HCT116 (cell line): Measurements from ENCODE around the gene ADK. TPM values are rescaled to one million over a fixed set of nuclear protein-coding genes. Genes with fewer than 3 reads are reported as not detected.

Experiments used
- ATAC-seq: fragments of 200-7000 bp; cut with Tn5 transposase; 2 replicates; pipeline ENCODE4 v1.9.1; 2020; ENCODE audit warnings: mild to moderate bottlenecking, moderate library complexity
- BruUV-seq: library from RNA; stranded (reverse); fragments of 400-500 nt; replicated peaks from 2 replicates; lab custom pipeline; 2021; lab: Mats Ljungman, UMichigan
- CTCF ChIA-PET: fragments of 300-600 bp; sonication (Branson Sonifier 250); formaldehyde crosslinking; loops from one replicate; lab custom pipeline; 2021; ENCODE audit warnings: antibody characterized with exemption; lab: Charles Lee
- POLR2A ChIA-PET: fragments of 300-600, 350-600 bp; sonication (Branson Sonifier 250); formaldehyde crosslinking; loops from one replicate; lab custom pipeline; 2021; ENCODE audit warnings: antibody characterized with exemption; lab: Charles Lee
- RAD21 ChIA-PET, 2 experiments: fragments of 300-600 bp; sonication (Branson Sonifier 250); formaldehyde crosslinking; loops; one replicate each; lab custom pipeline; 2023; ENCODE audit warnings: low total read pairs in 2 of 2; ENCODE audit not compliant: uncharacterized antibody in 2 of 2, unreplicated experiment in 2 of 2, low non-redundant PET in 1 of 2; lab: Charles Lee
- DNase-seq: peaks from one replicate; pipeline ENCODE4 v3.0.0-alpha.2; 2010; ENCODE audit warnings: low read depth, low spot score
- H2AFZ ChIP-seq: fragments of 200-600 bp; shearing (Covaris generic), sonication (generic); 2 replicates; pipeline ENCODE4 v1.6.1; 2017; ENCODE audit warnings: low read depth, mixed run types, mixed read lengths, antibody characterized with exemption, low read length; ENCODE audit not compliant: poor library complexity, severe bottlenecking
- H3K27ac ChIP-seq: 2 replicates; pipeline ENCODE4 v1.5.1; 2012; ENCODE audit warnings: low read depth, low read length
- H3K27me3 ChIP-seq: fragments of 200-600 bp; sonication (generic); 2 replicates; pipeline ENCODE4 v1.6.1; 2016; ENCODE audit warnings: mixed run types, low read length, mixed read lengths; ENCODE audit not compliant: insufficient read depth
- H3K36me3 ChIP-seq, 2 experiments: fragments of 200-500 bp in 1 of 2; fragments of 200-600 bp in 1 of 2; sonication (Bioruptor generic) in 1 of 2; sonication (generic) in 1 of 2; 2 replicates each; pipeline versions ENCODE4 v1.5.1 to v1.6.1; 2014 to 2016; ENCODE audit warnings: low read length in 2 of 2, inconsistent platforms in 1 of 2, mixed read lengths in 1 of 2, mixed run types in 1 of 2; ENCODE audit not compliant: insufficient read depth in 2 of 2, control insufficient read depth in 1 of 2
- H3K4me1 ChIP-seq, 2 experiments: fragments of 200-600 bp in 1 of 2; sonication (generic) in 1 of 2; 2 replicates each; pipeline versions ENCODE4 v1.5.1 to v1.6.1; 2012 to 2017; ENCODE audit warnings: low read length in 2 of 2, inconsistent platforms in 1 of 2, mild to moderate bottlenecking in 1 of 2, mixed read lengths in 1 of 2, mixed run types in 1 of 2, moderate library complexity in 1 of 2; ENCODE audit not compliant: insufficient read depth in 2 of 2, control insufficient read depth in 1 of 2
- H3K4me2 ChIP-seq: fragments of 200-600 bp; sonication (generic); 2 replicates; pipeline ENCODE4 v1.6.1; 2017; ENCODE audit warnings: mixed run types, low read length, mixed read lengths
- H3K4me3 ChIP-seq, 2 experiments: fragments of 200-600 bp in 1 of 2; sonication (generic) in 1 of 2; replicated peaks in 1 of 2; 2 replicates each; pipeline ENCODE4 v1.5.1; 2011 to 2016; ENCODE audit warnings: low read length in 2 of 2, control low read depth in 1 of 2, low read depth in 1 of 2, mild to moderate bottlenecking in 1 of 2, mixed read lengths in 1 of 2, mixed run types in 1 of 2
- H3K79me2 ChIP-seq: fragments of 200-600 bp; sonication (generic); 2 replicates; pipeline ENCODE4 v1.6.1; 2017; ENCODE audit warnings: mild to moderate bottlenecking, mixed run types, low read length, moderate library complexity, mixed read lengths; ENCODE audit not compliant: insufficient read depth
- H3K9ac ChIP-seq: fragments of 200-600 bp; sonication (generic); 2 replicates; pipeline ENCODE4 v1.6.1; 2016; ENCODE audit warnings: low read length, mixed read lengths
- H3K9me2 ChIP-seq: fragments of 200-600 bp; sonication (generic), shearing (Covaris generic); 2 replicates; pipeline ENCODE4 v1.6.1; 2017; ENCODE audit warnings: mixed run types, mild to moderate bottlenecking, moderate library complexity; ENCODE audit not compliant: insufficient read depth
- H3K9me3 ChIP-seq, 2 experiments: fragments of 200-500 bp in 1 of 2; fragments of 200-600 bp in 1 of 2; sonication (Bioruptor generic) in 1 of 2; sonication (generic) in 1 of 2; 2 replicates each; pipeline ENCODE4 v1.6.1; 2014 to 2017; ENCODE audit warnings: low read length in 2 of 2, mixed read lengths in 2 of 2, inconsistent platforms in 1 of 2, low read depth in 1 of 2, mild to moderate bottlenecking in 1 of 2, mixed run types in 1 of 2, moderate library complexity in 1 of 2; ENCODE audit not compliant: control insufficient read depth in 1 of 2, insufficient read depth in 1 of 2
- H4K20me1 ChIP-seq: fragments of 200-600 bp; sonication (generic), shearing (Covaris generic); 2 replicates; pipeline ENCODE4 v1.6.1; 2017; ENCODE audit warnings: mixed run types, mild to moderate bottlenecking, moderate library complexity; ENCODE audit not compliant: insufficient read depth
- CEBPB ChIP-seq: IDR thresholded peaks from 2 replicates; pipeline ENCODE4 v1.6.1; 2012; ENCODE audit warnings: low read depth
- EGR1 ChIP-seq: IDR thresholded peaks from 2 replicates; pipeline ENCODE4 v1.6.1; 2012; ENCODE audit warnings: low read depth
- JUND ChIP-seq: IDR thresholded peaks from 2 replicates; pipeline ENCODE4 v1.6.1; 2012
- POLR2AphosphoS5 ChIP-seq: IDR thresholded peaks from 2 replicates; pipeline ENCODE4 v1.6.1; 2011; ENCODE audit warnings: mild to moderate bottlenecking, low read depth, low read length, moderate library complexity
- RAD21 ChIP-seq: IDR thresholded peaks from 2 replicates; pipeline ENCODE4 v1.6.1; 2012; ENCODE audit warnings: low read depth, mild to moderate bottlenecking
- SIN3A ChIP-seq: IDR thresholded peaks from 2 replicates; pipeline ENCODE4 v1.6.1; 2012; ENCODE audit warnings: low read depth
- SP1 ChIP-seq: IDR thresholded peaks from 2 replicates; pipeline ENCODE4 v1.6.1; 2012; ENCODE audit warnings: low read depth
- SRF ChIP-seq: IDR thresholded peaks from 2 replicates; pipeline ENCODE4 v1.6.1; 2012; ENCODE audit warnings: low read depth
- ZFX ChIP-seq: fragments of 450-650 bp; IDR thresholded peaks from 2 replicates; pipeline ENCODE4 v1.6.1; 2017
- intact Hi-C: fragments of 100-400 bp; cut with micrococcal nuclease; formaldehyde crosslinking; loops from 2 replicates; pipeline ENCODE4 v1.10.0; 2022
- total RNA-seq: library from RNA; stranded (reverse); gene quantifications from one replicate; pipeline ENCODE4 v1.2.1, GENCODE V29; 2021; ENCODE audit not compliant: unreplicated experiment
- TF ChIP-seq, protein P1 (sequence below): IDR thresholded peaks from 2 replicates; pipeline ENCODE4 v1.6.1; 2012
- TF ChIP-seq, protein P2 (sequence below): IDR thresholded peaks from 2 replicates; pipeline ENCODE4 v1.6.1; 2012
- TF ChIP-seq, protein P3 (sequence below): IDR thresholded peaks from 2 replicates; pipeline ENCODE4 v1.6.1; 2012; ENCODE audit warnings: low read depth
- TF ChIP-seq, protein P4 (sequence below), 3 experiments: fragments of 200-600 bp in 1 of 3; sonication (generic) in 1 of 3; IDR thresholded peaks in 2 of 3; conservative IDR thresholded peaks in 1 of 3; 2 replicates each; pipeline ENCODE4 v1.5.1; 2012 to 2017; ENCODE audit warnings: low read depth in 2 of 3, low read length in 2 of 3, antibody characterized with exemption in 1 of 3, borderline replicate concordance in 1 of 3, control low read depth in 1 of 3, mild to moderate bottlenecking in 1 of 3, mixed read lengths in 1 of 3, mixed run types in 1 of 3, moderate library complexity in 1 of 3; ENCODE audit not compliant: insufficient read depth in 1 of 3

ADK gene
- total RNA-seq, 1 experiment from 2014 or later = 55.0 TPM

DNA sequence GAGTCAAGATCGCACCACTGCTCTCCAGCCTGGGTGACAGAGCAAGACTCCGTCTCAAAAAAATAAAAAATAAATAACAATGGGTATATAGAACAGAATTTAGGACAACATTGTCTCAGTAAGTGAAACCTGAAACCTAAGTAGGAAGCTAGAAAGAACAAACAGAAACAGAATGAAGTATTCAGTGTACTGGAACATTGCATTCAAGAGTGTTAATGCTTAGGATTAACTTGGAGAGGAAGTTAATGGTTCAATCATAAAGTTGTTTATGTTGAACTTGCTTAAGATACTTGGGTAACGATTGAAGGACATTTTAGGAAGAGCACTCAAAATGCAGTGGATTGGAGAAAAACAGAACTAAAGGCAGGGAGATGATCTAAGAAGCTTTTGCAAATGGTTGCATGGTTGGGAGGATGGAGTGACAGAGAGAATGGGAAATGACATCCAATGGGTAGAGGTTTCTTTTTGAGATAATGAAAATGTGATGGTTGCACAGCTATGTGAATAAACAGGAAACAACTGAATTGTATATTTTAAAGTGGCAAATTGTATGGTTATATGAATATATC, 233.7 kb downstream of the ADK start:
- Histone ChIP-seq H3K4me3 (no peak overlapping the region), H4K20me1 (no peaks in the 10 kb centered on the region), H3K4me1 (no peaks in the 10 kb centered on the region), H3K9me2 (no peaks in the 10 kb centered on the region), H3K27ac (no peak overlapping the region), H3K9ac (no peak overlapping the region), H3K4me2 (no peak overlapping the region), H3K9me3 (no peaks in the 10 kb centered on the region), H3K79me2 (0 out of 2 replicates have a peak, but pooled peaks cover 4% of the 10 kb centered on the region), H3K27me3 (no peaks in the 10 kb centered on the region), H3K36me3 (no peaks in the 10 kb centered on the region), H2AFZ (no peak overlapping the region)
- no peak for DNase-seq
- no peak for TF ChIP-seq CEBPB
- no peak for TF ChIP-seq ZFX
- TF ChIP-seq JUND = no peak
- TF ChIP-seq EGR1 = no peak
- TF ChIP-seq SIN3A = no peak
- no peak for TF ChIP-seq RAD21
- no peak for TF ChIP-seq SP1
- TF ChIP-seq, protein P1, sequence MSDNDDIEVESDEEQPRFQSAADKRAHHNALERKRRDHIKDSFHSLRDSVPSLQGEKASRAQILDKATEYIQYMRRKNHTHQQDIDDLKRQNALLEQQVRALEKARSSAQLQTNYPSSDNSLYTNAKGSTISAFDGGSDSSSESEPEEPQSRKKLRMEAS = no peak
- no peak for TF ChIP-seq POLR2AphosphoS5
- TF ChIP-seq SRF = no peak
- TF ChIP-seq, protein P2, sequence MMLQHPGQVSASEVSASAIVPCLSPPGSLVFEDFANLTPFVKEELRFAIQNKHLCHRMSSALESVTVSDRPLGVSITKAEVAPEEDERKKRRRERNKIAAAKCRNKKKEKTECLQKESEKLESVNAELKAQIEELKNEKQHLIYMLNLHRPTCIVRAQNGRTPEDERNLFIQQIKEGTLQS = no peak
- TF ChIP-seq, protein P3, sequence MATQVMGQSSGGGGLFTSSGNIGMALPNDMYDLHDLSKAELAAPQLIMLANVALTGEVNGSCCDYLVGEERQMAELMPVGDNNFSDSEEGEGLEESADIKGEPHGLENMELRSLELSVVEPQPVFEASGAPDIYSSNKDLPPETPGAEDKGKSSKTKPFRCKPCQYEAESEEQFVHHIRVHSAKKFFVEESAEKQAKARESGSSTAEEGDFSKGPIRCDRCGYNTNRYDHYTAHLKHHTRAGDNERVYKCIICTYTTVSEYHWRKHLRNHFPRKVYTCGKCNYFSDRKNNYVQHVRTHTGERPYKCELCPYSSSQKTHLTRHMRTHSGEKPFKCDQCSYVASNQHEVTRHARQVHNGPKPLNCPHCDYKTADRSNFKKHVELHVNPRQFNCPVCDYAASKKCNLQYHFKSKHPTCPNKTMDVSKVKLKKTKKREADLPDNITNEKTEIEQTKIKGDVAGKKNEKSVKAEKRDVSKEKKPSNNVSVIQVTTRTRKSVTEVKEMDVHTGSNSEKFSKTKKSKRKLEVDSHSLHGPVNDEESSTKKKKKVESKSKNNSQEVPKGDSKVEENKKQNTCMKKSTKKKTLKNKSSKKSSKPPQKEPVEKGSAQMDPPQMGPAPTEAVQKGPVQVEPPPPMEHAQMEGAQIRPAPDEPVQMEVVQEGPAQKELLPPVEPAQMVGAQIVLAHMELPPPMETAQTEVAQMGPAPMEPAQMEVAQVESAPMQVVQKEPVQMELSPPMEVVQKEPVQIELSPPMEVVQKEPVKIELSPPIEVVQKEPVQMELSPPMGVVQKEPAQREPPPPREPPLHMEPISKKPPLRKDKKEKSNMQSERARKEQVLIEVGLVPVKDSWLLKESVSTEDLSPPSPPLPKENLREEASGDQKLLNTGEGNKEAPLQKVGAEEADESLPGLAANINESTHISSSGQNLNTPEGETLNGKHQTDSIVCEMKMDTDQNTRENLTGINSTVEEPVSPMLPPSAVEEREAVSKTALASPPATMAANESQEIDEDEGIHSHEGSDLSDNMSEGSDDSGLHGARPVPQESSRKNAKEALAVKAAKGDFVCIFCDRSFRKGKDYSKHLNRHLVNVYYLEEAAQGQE = no peak
- TF ChIP-seq, protein P4, sequence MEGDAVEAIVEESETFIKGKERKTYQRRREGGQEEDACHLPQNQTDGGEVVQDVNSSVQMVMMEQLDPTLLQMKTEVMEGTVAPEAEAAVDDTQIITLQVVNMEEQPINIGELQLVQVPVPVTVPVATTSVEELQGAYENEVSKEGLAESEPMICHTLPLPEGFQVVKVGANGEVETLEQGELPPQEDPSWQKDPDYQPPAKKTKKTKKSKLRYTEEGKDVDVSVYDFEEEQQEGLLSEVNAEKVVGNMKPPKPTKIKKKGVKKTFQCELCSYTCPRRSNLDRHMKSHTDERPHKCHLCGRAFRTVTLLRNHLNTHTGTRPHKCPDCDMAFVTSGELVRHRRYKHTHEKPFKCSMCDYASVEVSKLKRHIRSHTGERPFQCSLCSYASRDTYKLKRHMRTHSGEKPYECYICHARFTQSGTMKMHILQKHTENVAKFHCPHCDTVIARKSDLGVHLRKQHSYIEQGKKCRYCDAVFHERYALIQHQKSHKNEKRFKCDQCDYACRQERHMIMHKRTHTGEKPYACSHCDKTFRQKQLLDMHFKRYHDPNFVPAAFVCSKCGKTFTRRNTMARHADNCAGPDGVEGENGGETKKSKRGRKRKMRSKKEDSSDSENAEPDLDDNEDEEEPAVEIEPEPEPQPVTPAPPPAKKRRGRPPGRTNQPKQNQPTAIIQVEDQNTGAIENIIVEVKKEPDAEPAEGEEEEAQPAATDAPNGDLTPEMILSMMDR (IDR thresholded peaks at IDR 0.05 in 2 of 3, conservative IDR thresholded peaks at IDR 0.05 in 1 of 3; ENCODE audit: borderline replicate concordance in 1 of 3, insufficient read depth in 1 of 3, low read depth in 2 of 3, low read length in 2 of 3) = no peak
- ChIA-PET CTCF (no interaction called here), POLR2A (no interaction called here), RAD21 (no interaction called here)
- no TSS peak for BruUV-seq
- intact Hi-C loops = no loop called here
- ATAC-seq = no peak
